COLO829 (cell line): ENCODE data around the gene PIK3CD.

Experiments used
- DNase-seq: peaks from one replicate; pipeline ENCODE4 v3.0.0; 2012; ENCODE audit warnings: low spot score

PIK3CD gene

DNA sequence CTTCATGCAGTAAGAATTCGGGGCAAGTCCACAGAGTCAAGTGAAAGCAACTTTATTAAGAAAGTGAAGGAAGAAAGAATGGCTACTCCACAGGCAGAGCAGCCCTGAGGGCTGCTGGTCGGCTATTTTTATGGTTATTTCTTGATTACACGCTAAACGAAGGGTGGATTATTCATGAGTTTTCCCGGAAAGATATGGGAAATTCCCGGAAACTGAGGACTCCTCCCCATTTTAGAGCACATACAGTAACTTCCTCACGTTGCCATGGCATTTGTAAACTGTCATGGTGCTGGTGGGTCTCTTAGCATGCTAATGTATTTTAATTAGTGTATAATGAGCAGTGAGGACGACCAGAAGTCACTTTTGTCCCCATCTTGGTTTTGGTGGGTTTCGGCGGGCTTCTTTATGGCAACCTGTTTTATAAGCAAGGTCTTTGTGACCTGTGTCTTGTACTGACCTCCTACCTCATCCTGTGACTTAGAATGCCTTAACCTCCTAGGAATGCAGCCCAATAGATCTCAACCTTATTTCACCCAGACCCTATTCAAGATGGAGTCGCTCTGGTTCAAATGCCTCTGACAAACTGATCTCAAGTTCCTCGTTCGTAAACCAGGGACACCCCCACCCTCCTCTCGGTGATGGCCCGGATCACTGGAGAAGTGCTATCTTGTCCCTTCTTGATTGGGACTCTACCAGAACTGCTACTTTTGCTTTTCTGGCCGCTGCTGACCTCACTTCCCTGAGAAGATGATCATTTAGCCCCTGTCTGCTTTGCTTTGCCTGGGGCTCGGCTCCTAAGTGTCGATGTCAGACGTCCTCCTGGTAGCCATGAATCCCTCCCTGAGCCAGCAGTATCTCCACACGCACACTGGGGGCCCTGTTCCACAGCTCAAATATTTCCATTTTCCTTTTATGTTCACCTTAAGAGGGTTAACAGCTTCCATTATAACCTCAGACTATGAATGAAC lies 123.5 kb downstream of the PIK3CD start:
- DNase-seq, result no peak

DNA sequence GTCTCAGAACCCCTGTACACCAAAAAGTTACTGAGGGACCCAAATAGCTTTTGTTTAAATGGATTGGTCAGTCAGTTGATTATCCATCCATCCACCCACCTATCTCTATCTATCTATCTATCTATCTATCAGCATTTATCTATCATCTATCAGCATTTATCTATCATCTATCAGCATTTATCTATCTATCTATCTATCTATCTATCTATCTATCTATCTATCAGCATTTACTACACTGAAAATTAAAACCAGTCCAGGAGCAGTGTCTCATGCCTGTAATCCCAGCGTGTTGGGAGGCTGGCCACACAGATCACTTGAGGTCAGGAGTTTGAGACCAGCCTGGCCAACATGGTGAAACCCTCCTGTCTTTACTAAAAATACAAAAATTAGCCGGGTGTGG lies 125.2 kb downstream of the PIK3CD start:
- no peak for DNase-seq
